ENCODE data around the gene GRIP1. TPM values are rescaled to one million over a fixed set of nuclear protein-coding genes. Genes with fewer than 3 reads are reported as not detected.

GRIP1 gene
- total and polyA plus RNA-seq, 2 experiments from 2014 or later = 5.1 to 13.7 TPM

GRCh38 chr12:66714709-66715108, 35.8 kb upstream of the GRIP1 start:
- peaks cover 5% of the 10 kb centered on the region; the same call in 2 of the 3 replicates for H3K4me1 Mint-ChIP-seq
- no peak overlapping the region for H3K4me3 Mint-ChIP-seq
- Histone ChIP-seq H3K4me3 (no peak overlapping the region), H3K4me2 (no peak overlapping the region), H3K27ac (ENCODE audit: low read depth) (no peak overlapping the region), H3K36me3 (ENCODE audit: insufficient read depth) (no peaks in the 10 kb centered on the region), H3K9me2 (ENCODE audit: insufficient read depth) (no peaks in the 10 kb centered on the region), H3K79me2 (replicated peaks; ENCODE audit: insufficient read depth) (no peaks in the 10 kb centered on the region), H3K27me3 (ENCODE audit: insufficient read depth) (no peaks in the 10 kb centered on the region), H3F3A (replicated peaks; ENCODE audit: low read depth) (no peaks in the 10 kb centered on the region), H2AFZ (no peak overlapping the region), H4K20me1 (replicated peaks; ENCODE audit: insufficient read depth) (no peaks in the 10 kb centered on the region), H3K4me1 (ENCODE audit: insufficient read depth) (no peaks in the 10 kb centered on the region)
- DNase-seq (ENCODE audit: low spot score) (no peak), ATAC-seq (no peak)
- no peaks in the 10 kb centered on the region for H3K36me3 Mint-ChIP-seq (ENCODE audit: low read depth)
- H3K9me3 Mint-ChIP-seq = no peaks in the 10 kb centered on the region; the same call in 2 of the 3 replicates
- TF ChIP-seq POLR2AphosphoS5 (IDR thresholded peaks at IDR 0.05; ENCODE audit: low read depth) (no peak), REST (IDR thresholded peaks at IDR 0.05; ENCODE audit: unreplicated experiment) (no peak), CREB1 (CRISPR knock-in tag; IDR thresholded peaks at IDR 0.05; ENCODE audit: low read depth) (no peak), EZH2phosphoT487 (IDR thresholded peaks at IDR 0.05; ENCODE audit: unreplicated experiment) (no peak), STAT1 (IDR thresholded peaks at IDR 0.05; ENCODE audit: unreplicated experiment) (no peak), NANOG (IDR thresholded peaks at IDR 0.05; ENCODE audit: borderline replicate concordance) (no peak)
- no peak overlapping the region for H3K27ac Mint-ChIP-seq
- H3K27me3 Mint-ChIP-seq (ENCODE audit: insufficient read depth, low read depth, poor library complexity) = no peaks in the 10 kb centered on the region

GRCh38 chr12:66713984-66714383, 35.1 kb upstream of the GRIP1 start:
- DNase-seq (ENCODE audit: low spot score) = no peak
- H3K4me1 ChIP-seq (ENCODE audit: insufficient read depth) = no peaks in the 10 kb centered on the region
- TF ChIP-seq REST (IDR thresholded peaks at IDR 0.05; ENCODE audit: unreplicated experiment) (no peak), NANOG (IDR thresholded peaks at IDR 0.05; ENCODE audit: borderline replicate concordance) (no peak), POLR2AphosphoS5 (IDR thresholded peaks at IDR 0.05; ENCODE audit: low read depth) (no peak), JUNB (IDR thresholded peaks at IDR 0.05; ENCODE audit: unreplicated experiment) (no peak), CREB1 (CRISPR knock-in tag; IDR thresholded peaks at IDR 0.05; ENCODE audit: low read depth) (no peak), ETS1 (IDR thresholded peaks at IDR 0.05) (no peak), CTCF (conservative IDR thresholded peaks at IDR 0.05; ENCODE audit: low read depth in 2 of 2) (no peak)

More at GRCh38 chr12:66713984-66714383, 35.1 kb upstream of the GRIP1 start:
- H3K9me3 Mint-ChIP-seq = no peaks in the 10 kb centered on the region; the same call in 2 of the 3 replicates
- H3K4me3 Mint-ChIP-seq = no peak overlapping the region
- Histone ChIP-seq H3F3A (replicated peaks; ENCODE audit: low read depth) (no peaks in the 10 kb centered on the region), H3K27ac (ENCODE audit: low read depth) (no peak overlapping the region), H3K36me3 (ENCODE audit: insufficient read depth) (no peaks in the 10 kb centered on the region), H3K27me3 (ENCODE audit: insufficient read depth) (no peaks in the 10 kb centered on the region), H4K20me1 (replicated peaks; ENCODE audit: insufficient read depth) (no peaks in the 10 kb centered on the region), H3K4me3 (no peak overlapping the region), H3K79me2 (replicated peaks; ENCODE audit: insufficient read depth) (no peaks in the 10 kb centered on the region), H3K9me2 (ENCODE audit: insufficient read depth) (no peaks in the 10 kb centered on the region), H2AFZ (no peak overlapping the region), H3K4me2 (no peak overlapping the region)
- no peaks in the 10 kb centered on the region for H3K36me3 Mint-ChIP-seq (ENCODE audit: low read depth)
- peaks cover 5% of the 10 kb centered on the region; the same call in 2 of the 3 replicates for H3K4me1 Mint-ChIP-seq
- H3K27me3 Mint-ChIP-seq (ENCODE audit: insufficient read depth, low read depth, poor library complexity) = no peaks in the 10 kb centered on the region
- no peak for ATAC-seq
- H3K27ac Mint-ChIP-seq = no peak overlapping the region
